ENCODE data around the gene TTC32. TPM values are rescaled to one million over a fixed set of nuclear protein-coding genes. Genes with fewer than 3 reads are reported as not detected.
"Not testable (repeated sequence)": the region's sequence is repeated elsewhere in the genome, so short reads cannot be mapped to it uniquely, and the experiment has no call there.

Gene TTC32
- 1 to 10 TPM; 3.6 to 6.5 TPM for total RNA-seq
- long read RNA-seq, partial matches to known transcripts = 0 of 5 reads
- long read RNA-seq, other reads (novel, unspliced or antisense) = 2 of 5 reads

DNA sequence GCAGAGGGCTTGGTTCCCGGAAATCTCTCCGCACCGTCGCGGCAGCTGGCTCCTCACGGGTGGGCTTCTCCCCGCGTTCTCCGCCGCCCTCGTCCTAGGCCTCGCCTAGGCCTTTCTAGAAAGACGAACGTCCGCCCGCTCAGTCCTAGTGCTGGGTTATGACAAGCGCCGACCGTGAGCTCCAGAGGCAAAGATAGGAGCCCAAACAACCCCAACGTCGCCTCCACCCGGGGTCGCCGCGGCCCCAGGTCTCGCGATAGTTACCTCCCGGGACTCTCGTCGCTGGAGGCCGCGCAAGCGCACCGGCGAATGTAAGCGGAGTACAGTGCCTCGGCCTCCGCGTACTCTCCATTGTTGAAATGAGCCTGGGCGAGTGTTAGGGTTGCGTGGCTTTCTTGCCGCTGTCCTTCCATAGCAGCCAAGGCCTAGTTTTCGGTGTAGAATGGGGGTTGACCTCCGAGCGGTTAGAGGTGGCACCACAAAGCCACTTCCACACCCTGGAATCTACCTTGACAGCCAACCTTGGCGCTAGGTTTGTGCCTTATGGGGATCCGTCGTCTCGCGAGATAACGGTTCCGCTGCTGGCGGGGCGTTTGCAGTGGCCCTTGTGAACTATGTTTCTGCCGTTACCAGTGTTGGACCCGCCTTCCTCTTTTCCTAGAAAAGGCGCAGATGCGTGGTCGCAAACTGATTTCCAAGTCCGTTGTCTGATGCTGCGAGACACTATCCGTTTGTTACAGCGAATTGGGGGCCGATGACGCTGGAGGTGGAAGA, at the start of gene TTC32:
Gene TTC32, minus strand, starts transcription at position 542 of the 774 bp plus-strand sequence. Its CDS starts 129 bp downstream, at position 413.
- DNase-seq (peak; percentile 95), ATAC-seq (peak; percentile 98)
- intact Hi-C loops (cut with DNase I) = no loop called here

GRCh38 chr2:19949071-19949470, 47.3 kb upstream of the TTC32 start:
- intact Hi-C loops (cut with DNase I) = no loop called here
- no peak for ATAC-seq
- no peak for DNase-seq

GRCh38 chr2:19947184-19947940, 45.6 kb upstream of the TTC32 start:
- DNase-seq (no peak), ATAC-seq (no peak)
- intact Hi-C loops (cut with DNase I) = no loop called here

DNA sequence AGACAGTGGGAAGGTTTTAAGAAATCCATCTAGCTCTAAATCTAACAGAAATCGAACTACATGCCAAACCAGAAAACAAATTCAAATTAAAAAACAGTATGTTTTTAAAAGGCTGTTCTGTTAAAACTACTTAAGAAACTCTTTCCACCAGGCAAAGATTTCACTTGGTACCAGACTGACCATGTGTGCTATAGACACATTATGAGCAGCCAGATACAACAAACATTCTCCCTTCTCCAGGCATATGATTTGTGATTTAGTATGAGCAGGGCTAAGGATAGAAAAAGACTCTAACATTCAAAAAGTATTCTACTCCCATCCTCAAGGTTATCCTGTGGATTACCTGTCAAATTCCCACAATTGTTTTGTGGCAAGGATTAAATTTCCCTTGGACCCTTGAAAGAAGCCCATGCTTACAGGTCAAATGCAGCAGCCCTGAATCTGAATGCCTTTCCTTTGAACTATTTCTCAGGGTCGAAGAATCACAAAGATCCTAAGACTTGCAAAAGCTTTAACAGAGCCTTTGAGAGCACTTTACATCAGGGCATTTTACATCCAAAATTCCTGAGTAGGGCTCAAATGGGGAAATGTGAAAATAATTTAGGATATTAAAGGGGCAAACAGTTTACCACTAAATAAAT, 42.5 kb upstream of the TTC32 start:
- no peak for DNase-seq
- ATAC-seq = no peak
- intact Hi-C loops (cut with DNase I) = no loop called here

DNA sequence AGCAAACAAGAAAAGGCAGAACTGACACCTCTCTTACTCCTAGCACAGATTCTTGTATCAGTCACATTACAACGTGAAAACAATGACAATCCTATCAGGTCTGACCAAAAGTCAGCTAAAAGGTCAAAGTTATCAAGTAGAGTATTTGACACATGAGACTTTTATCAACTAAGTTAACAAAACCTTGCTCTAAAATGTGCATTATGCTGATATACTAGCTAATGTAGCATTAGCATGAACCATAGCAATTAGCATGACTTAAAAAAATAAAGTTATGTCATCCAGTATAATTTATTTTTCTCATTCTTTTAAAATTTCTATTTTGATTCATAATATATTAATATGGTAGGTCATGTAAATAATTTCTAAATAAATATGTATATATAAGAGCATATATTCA, 41.4 kb upstream of the TTC32 start:
- no peak for DNase-seq
- no peak for ATAC-seq
- intact Hi-C loops (cut with DNase I) = no loop called here

GRCh38 chr2:19942199-19942598, 40.4 kb upstream of the TTC32 start:
- ATAC-seq (no peak), DNase-seq (no peak)
- intact Hi-C loops (cut with DNase I) = no loop called here

DNA sequence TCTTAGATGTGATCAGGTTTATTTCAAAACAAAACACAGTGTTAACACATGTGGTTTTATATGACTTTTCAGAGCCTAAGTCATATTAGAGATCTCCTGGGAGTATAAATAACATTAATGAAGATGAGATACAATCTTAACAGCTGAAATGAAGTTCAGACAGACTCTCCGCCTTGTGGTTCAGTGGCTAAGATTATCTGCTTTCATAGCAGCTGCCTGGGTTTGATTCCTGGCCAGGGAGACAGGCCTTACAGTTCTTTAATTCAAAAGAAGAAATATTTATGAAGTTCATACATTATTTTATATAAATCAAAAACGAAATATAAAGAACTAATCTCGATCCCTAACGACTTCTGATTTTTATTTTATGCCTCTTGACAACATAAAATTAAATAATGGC, 35.2 kb upstream of the TTC32 start:
- DNase-seq (no peak), ATAC-seq (no peak)
- intact Hi-C loops (cut with DNase I) = no loop called here

DNA sequence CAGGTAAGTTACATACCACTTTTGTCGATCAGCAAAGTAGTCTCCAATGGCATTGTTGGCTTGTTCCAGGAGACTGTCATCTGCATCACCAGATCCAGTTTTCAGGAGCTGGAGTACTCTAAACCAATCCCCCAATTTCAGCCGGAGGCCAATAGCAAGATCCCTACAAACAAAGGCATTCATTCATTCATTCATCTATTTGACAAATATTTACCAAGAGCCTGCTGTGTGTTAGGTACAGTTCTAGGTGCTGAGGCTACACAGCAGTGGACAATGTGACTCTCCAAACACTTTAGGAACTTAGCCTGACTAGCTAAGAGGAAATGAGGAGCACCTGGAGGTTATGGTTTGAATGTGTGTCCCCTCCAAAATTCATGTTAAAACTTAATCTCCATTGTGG, 34.4 kb upstream of the TTC32 start:
- ATAC-seq = no peak
- DNase-seq = no peak
- intact Hi-C loops (cut with DNase I) = no loop called here

DNA sequence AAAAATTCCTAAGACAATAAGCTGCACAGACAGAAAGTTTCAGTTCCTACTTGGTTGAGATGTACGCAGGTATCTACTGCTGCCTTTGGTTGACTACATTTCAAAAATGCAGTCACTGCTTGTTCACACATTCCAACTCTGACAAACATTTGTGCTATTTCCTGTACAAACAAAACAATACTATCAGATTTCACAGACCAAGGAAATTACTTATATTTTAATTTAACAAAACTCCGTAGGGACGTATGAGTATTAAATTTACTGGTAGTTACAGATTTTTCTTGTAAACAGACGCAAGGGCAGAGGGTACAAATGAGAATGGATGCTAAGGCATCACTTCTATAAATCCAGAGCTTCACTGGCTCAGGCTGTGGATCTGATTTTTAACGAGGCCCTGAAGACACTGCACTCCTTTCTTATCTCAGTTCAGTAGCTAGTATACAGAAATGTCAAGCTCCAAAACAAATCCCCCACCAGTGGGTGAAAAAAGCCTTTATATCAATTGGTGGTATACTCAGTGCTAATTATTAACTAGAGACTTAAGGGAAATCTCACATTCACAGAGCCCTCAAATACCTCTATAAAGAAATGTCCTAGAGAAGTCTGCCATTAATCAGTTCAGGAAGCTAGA, 31.7 kb upstream of the TTC32 start:
- DNase-seq = no peak
- ATAC-seq = no peak
- intact Hi-C loops (cut with DNase I) = no loop called here

DNA sequence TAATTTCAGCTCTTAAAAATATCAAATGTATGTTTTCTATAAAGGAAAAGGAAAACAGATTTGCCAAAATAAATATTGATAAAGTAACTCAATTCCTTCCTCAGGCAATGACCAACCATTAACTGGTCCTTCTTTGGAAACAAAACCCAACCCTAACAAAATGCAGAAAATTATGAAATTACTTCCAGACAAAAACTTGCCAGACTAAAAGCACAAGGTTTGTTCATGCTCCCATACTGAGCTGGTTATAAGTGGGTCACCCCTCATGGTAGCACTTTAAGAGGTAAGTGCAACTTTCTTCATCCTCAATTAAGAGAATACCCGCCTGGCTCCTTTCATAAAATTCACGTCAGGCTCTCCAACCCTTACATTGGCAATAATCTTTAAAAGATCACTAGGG, 31.1 kb upstream of the TTC32 start:
- DNase-seq (no peak), ATAC-seq (no peak)
- intact Hi-C loops (cut with DNase I) = no loop called here

DNA sequence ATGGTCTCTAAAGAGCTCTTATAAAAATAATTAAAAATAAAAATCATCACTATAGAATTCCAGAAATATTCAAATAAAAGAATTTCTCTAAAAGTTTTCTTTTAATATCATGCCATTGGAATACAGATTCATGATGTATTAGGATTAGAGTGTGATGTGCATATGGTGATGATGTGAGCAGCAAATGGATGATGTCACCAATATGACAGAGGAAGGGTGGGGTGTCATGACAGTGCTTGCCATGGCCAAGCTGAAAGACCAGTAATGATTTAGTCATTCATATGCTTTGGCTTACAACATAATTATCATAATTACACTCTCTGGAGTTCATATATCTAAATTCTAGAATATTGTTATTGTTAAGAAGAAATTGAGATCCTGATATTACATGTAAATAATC, 27.4 kb upstream of the TTC32 start:
- ATAC-seq = no peak
- no peak for DNase-seq
- intact Hi-C loops (cut with DNase I) = no loop called here

DNA sequence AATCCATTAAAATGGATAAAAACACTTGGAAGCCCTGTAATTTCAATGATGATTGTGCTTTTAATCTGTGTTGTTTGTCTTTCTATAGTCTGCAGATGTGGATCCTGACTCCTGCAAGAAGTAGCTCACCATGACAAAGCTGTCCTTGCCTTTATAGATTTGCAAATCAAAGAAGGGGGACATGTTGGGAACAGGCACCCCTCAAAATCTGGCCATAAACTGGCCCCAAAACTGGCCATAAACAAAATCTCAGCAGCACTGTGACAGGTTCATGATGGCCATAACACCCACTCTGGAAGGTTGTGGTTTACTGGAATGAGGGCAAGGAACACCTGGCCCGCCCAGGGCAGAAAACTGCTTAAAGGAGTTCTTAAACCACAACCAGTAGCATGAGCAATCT, 26.0 kb upstream of the TTC32 start:
- ATAC-seq; DNase-seq; intact Hi-C loops (cut with DNase I): not testable (repeated sequence)

- intact Hi-C loops (cut with DNase I); ATAC-seq; DNase-seq: not testable (repeated sequence)
Observed at GRCh38 chr2:19924526-19924925, 22.7 kb upstream of the TTC32 start.

DNA sequence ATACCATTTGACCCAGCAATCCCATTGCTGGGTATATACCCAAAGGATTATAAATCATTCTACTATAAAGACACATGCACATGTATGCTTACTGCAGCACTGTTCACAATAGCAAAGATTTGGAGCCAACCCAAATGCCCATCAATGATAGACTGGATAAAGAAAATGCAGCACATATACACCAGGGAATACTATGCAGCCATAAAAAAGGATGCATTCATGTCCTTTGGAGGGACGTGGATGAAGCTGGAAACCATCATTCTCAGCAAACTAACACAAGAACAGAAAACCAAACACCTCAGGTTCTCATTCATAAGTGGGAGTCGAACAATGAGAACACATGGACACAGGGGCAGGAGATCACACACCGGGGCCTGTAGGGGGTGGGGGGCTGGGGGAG, 20.4 kb upstream of the TTC32 start:
- intact Hi-C loops (cut with DNase I); DNase-seq; ATAC-seq: not testable (repeated sequence)

DNA sequence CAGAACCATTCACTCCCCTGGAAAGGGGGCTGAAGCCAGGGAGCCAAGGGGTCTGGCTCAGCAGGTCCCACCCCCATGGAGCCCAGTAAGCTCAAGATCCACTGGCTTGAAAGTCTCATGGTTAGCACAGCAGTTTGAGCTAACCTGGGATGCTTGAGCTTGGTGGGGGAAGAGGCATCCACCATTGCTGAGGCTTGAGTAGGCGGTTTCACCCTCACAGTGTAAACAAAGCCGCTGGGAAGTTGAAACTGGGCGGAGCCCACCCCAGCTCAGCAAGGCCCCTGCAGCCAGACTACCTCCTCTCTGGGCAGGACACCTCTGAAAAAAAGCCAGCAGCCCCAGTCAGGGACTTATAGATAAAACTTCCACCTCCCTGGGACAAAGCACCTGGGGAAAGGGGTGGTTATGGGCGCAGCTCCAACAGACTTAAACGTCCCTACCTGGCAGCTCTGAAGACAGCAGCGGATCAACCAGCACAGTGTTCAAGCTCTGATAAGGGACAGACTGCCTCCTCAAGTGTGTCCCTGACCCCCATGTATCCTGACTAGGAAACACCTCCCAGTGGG, 14.7 kb upstream of the TTC32 start:
- intact Hi-C loops (cut with DNase I) = no loop called here
- DNase-seq (no peak), ATAC-seq (no peak)

DNA sequence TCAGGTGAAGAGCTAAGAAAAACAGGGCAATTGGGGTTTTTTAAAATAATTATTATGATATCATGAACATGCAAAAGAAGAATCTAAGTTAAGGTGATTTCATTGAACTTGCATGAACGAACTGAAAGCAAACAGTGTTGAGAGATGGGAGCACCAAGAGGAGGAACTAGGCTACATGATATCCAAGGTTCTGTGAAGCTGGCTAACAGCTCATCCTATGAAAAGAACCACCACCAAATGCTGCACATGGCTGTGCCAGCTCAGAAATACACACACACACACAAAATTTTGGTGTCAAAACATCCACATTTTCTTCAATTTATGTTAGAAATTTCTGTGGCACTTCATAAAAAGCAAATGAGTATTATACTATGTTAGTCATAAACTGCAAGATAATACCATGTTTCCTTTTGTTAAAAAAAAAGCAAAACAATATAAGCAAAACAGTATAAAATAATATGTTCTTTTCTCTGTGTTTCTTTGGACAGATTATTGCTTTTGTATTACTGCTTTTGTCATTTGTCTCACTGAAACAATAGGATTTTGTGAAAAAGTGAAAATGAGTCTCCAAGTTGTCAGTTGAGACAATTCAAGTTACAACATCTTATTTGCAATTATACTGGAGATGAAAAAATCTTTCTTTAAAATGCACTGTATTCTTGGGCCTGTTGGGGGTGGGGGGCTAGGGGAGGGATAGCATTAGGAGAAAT, 12.6 kb upstream of the TTC32 start:
- ATAC-seq (no peak), DNase-seq (no peak)
- intact Hi-C loops (cut with DNase I) = no loop called here

DNA sequence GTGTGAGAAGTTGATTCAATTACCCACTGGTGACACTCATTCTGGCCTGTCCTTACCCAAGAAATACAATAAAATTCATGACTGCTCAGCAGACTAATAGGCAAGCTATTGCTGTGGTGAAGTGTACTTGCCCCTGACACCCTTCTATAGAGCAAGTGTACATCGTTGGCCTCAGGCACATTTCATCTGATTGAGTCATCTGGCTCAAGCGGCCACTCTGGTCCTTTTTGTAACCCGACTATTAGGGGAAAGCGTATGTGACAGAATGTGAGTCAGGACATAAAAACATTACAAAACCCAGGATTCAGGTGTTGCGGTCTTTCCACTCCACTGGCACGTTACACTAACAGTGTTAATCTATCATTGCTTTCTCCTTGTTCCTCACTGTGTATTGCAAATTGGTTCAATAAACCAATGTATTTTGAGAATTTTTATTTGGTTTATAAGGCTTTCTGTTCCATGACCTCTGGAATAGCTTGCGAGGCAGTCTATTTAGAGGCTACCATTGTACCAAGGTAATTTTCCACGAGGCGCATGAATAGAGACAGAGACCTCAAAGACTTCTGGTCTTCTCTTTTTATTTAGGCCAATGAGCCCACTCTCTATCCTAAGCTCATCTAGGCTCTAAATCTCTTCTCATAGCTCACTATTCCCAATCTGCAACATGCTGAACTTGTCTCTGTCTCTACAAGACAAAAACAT, 10.2 kb upstream of the TTC32 start:
- intact Hi-C loops (cut with DNase I) = no loop called here
- no peak for DNase-seq
- no peak for ATAC-seq

GRCh38 chr2:19902216-19902740, 495 bp upstream of the TTC32 start:
- DNase-seq (no peak), ATAC-seq (peak in 1 of 2 donors; percentile 6)
- intact Hi-C loops (cut with DNase I) = no loop called here
